ENCODE results near the gene PEPD.

PEPD gene

GRCh38 chr19:33445442-33446329 is 75.9 kb downstream of the PEPD start:
- Histone ChIP-seq H2BK15ac (ENCODE audit: low read depth, poor library complexity, severe bottlenecking) (no peak overlapping the region), H3K9ac (ENCODE audit: low read length) (no peak overlapping the region), H3K4me1 (ENCODE audit: control insufficient read depth, insufficient read depth, low read depth, low read length) (no peaks in the 10 kb centered on the region), H3K79me1 (replicated peaks; ENCODE audit: low read length, poor library complexity, severe bottlenecking) (peaks cover 3% of the 10 kb centered on the region), H3K18ac (ENCODE audit: low read depth in 1 of 2, low read length in 2 of 2) (no peak overlapping the region), H2AFZ (ENCODE audit: low read depth, low read length) (no peak overlapping the region), H3K27me3 (ENCODE audit: control insufficient read depth in 1 of 2, insufficient read depth in 1 of 2, low read length in 2 of 2) (no peaks in the 10 kb centered on the region), H3K14ac (ENCODE audit: low read length in 2 of 2) (no peak overlapping the region), H2BK120ac (ENCODE audit: low read depth, low read length) (no peak overlapping the region), H3K36me3 (ENCODE audit: control insufficient read depth in 1 of 2, insufficient read depth in 2 of 2, low read depth in 1 of 2, low read length in 2 of 2) (peaks cover 17 to 44% of the 10 kb centered on the region in 2 experiments), H3K9me3 (ENCODE audit: control insufficient read depth, low read length) (no peaks in the 10 kb centered on the region), H2BK12ac (ENCODE audit: low read length in 2 of 2) (no peak overlapping the region), H3K27ac (ENCODE audit: low read length, poor library complexity, severe bottlenecking) (no peak overlapping the region), H4K91ac (ENCODE audit: low read length) (no peak overlapping the region), H4K8ac (ENCODE audit: low read length) (no peak overlapping the region), H3K23ac (ENCODE audit: low read length in 2 of 2) (no peak overlapping the region), H2AK5ac (ENCODE audit: low read length, severe bottlenecking) (no peak overlapping the region), H3K4me2 (ENCODE audit: low read length, poor library complexity, severe bottlenecking) (no peak overlapping the region), H3K4me3 (ENCODE audit: insufficient read depth in 1 of 2, low read depth in 1 of 2, low read length in 2 of 2) (no peak overlapping the region), H2BK5ac (ENCODE audit: low read depth, low read length, poor library complexity, severe bottlenecking) (no peak overlapping the region), H3K4ac (ENCODE audit: low read depth in 1 of 2, low read length in 2 of 2) (no peak overlapping the region)
- 96% methylated on average over 17 of the region's 17 CpGs for WGBS
- DNase-seq = no peak

- H3K23ac ChIP-seq (ENCODE audit: low read length in 2 of 2) = no peak overlapping the region
- WGBS = 93% methylated on average over 12 of the region's 12 CpGs
Measured at GRCh38 chr19:33444562-33445441, 76.8 kb downstream of the PEPD start.

GRCh38 chr19:33443638-33444561 is 77.7 kb downstream of the PEPD start:
- Histone ChIP-seq H2BK15ac (ENCODE audit: low read depth, poor library complexity, severe bottlenecking) (no peak overlapping the region), H3K9me3 (ENCODE audit: control insufficient read depth, low read length) (no peaks in the 10 kb centered on the region), H2BK5ac (ENCODE audit: low read depth, low read length, poor library complexity, severe bottlenecking) (no peak overlapping the region), H3K27ac (ENCODE audit: low read length, poor library complexity, severe bottlenecking) (no peak overlapping the region), H4K91ac (ENCODE audit: low read length) (peak overlapping the region; percentile 22), H3K23ac (ENCODE audit: low read length in 2 of 2) (no peak overlapping the region), H3K36me3 (ENCODE audit: control insufficient read depth in 1 of 2, insufficient read depth in 2 of 2, low read depth in 1 of 2, low read length in 2 of 2) (peaks cover 7 to 33% of the 10 kb centered on the region in 2 experiments), H2AK5ac (ENCODE audit: low read length, severe bottlenecking) (no peak overlapping the region), H3K4me2 (ENCODE audit: low read length, poor library complexity, severe bottlenecking) (no peak overlapping the region), H2BK12ac (ENCODE audit: low read length in 2 of 2) (peak overlapping the region in 1 of 2 experiments; percentile 15), H3K9ac (ENCODE audit: low read length) (no peak overlapping the region), H3K4me1 (ENCODE audit: control insufficient read depth, insufficient read depth, low read depth, low read length) (no peaks in the 10 kb centered on the region), H2BK120ac (ENCODE audit: low read depth, low read length) (no peak overlapping the region), H3K4me3 (ENCODE audit: insufficient read depth in 1 of 2, low read depth in 1 of 2, low read length in 2 of 2) (no peak overlapping the region), H3K27me3 (ENCODE audit: control insufficient read depth in 1 of 2, insufficient read depth in 1 of 2, low read length in 2 of 2) (no peaks in the 10 kb centered on the region), H3K79me1 (replicated peaks; ENCODE audit: low read length, poor library complexity, severe bottlenecking) (peaks cover 3% of the 10 kb centered on the region), H4K8ac (ENCODE audit: low read length) (no peak overlapping the region), H2AFZ (ENCODE audit: low read depth, low read length) (no peak overlapping the region), H3K14ac (ENCODE audit: low read length in 2 of 2) (peak overlapping the region in 1 of 2 experiments; percentile 2), H3K18ac (ENCODE audit: low read depth in 1 of 2, low read length in 2 of 2) (no peak overlapping the region), H3K4ac (ENCODE audit: low read depth in 1 of 2, low read length in 2 of 2) (no peak overlapping the region)
- 95% methylated on average over 32 of the region's 32 CpGs for WGBS
- DNase-seq = no peak

More at GRCh38 chr19:33444562-33445441, 76.8 kb downstream of the PEPD start:
- peak overlapping the region; percentile 4 for H2BK120ac ChIP-seq (ENCODE audit: low read depth, low read length)
- no peak overlapping the region for H3K4me3 ChIP-seq (ENCODE audit: insufficient read depth in 1 of 2, low read depth in 1 of 2, low read length in 2 of 2)
- no peak overlapping the region for H2BK5ac ChIP-seq (ENCODE audit: low read depth, low read length, poor library complexity, severe bottlenecking)
- H3K18ac ChIP-seq (ENCODE audit: low read depth in 1 of 2, low read length in 2 of 2) = no peak overlapping the region
- DNase-seq = no peak
- H4K91ac ChIP-seq (ENCODE audit: low read length) = no peak overlapping the region
- H3K4me1 ChIP-seq (ENCODE audit: control insufficient read depth, insufficient read depth, low read depth, low read length) = no peaks in the 10 kb centered on the region
- H3K36me3 ChIP-seq (ENCODE audit: control insufficient read depth in 1 of 2, insufficient read depth in 2 of 2, low read depth in 1 of 2, low read length in 2 of 2) = peaks cover 15 to 41% of the 10 kb centered on the region in 2 experiments
- H3K14ac ChIP-seq (ENCODE audit: low read length in 2 of 2) = no peak overlapping the region
- H3K4me2 ChIP-seq (ENCODE audit: low read length, poor library complexity, severe bottlenecking) = no peak overlapping the region
- peaks cover 3% of the 10 kb centered on the region for H3K79me1 ChIP-seq (replicated peaks; ENCODE audit: low read length, poor library complexity, severe bottlenecking)
- no peak overlapping the region for H3K4ac ChIP-seq (ENCODE audit: low read depth in 1 of 2, low read length in 2 of 2)
- no peak overlapping the region for H2BK15ac ChIP-seq (ENCODE audit: low read depth, poor library complexity, severe bottlenecking)
- H3K9ac ChIP-seq (ENCODE audit: low read length) = no peak overlapping the region
- H2AK5ac ChIP-seq (ENCODE audit: low read length, severe bottlenecking) = no peak overlapping the region
- H4K8ac ChIP-seq (ENCODE audit: low read length) = no peak overlapping the region
- no peak overlapping the region for H2BK12ac ChIP-seq (ENCODE audit: low read length in 2 of 2)
- no peak overlapping the region for H2AFZ ChIP-seq (ENCODE audit: low read depth, low read length)
- H3K9me3 ChIP-seq (ENCODE audit: control insufficient read depth, low read length) = no peaks in the 10 kb centered on the region
- H3K27me3 ChIP-seq (ENCODE audit: control insufficient read depth in 1 of 2, insufficient read depth in 1 of 2, low read length in 2 of 2) = no peaks in the 10 kb centered on the region
- no peak overlapping the region for H3K27ac ChIP-seq (ENCODE audit: low read length, poor library complexity, severe bottlenecking)

All from mesenchymal stem cell (in vitro differentiated cells and primary cell).